ENCODE data around the gene FREY1.

Gene FREY1

GRCh38 chr11:45894555-45895247 is 12.4 kb downstream of the FREY1 start:
- DNase-seq (ENCODE audit: low spot score): no peak

DNA sequence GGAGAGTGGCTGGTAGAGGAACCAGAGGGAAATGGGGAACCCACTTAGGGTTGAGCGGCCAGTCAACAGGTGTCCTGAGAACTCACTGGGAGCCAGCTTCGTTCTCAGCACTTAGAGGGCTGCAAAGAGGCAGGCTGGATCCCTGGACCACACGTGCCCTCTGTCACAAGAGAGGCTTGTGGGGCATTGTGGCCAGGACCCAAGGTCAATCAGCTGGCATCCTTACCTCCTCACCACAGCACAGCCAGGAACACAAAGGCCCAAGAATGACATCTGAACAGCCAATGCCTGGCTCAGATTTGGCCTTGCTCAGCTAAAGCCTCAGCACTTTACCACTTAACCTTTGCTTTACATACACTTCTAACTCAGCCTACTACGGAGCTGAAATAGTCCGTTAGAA is 14.2 kb downstream of the FREY1 start:
- DNase-seq (ENCODE audit: low spot score): no peak

GRCh38 chr11:45890886-45891550 is 16.1 kb downstream of the FREY1 start:
- no peak for DNase-seq (ENCODE audit: low spot score)

- DNase-seq (ENCODE audit: low spot score): no peak
These were observed 17.1 kb downstream of the FREY1 start for GRCh38 chr11:45889966-45890365.

GRCh38 chr11:45889555-45889954 is 17.5 kb downstream of the FREY1 start:
- DNase-seq (ENCODE audit: low spot score): no peak

- no peak for DNase-seq (ENCODE audit: low spot score)
These were observed 19.5 kb downstream of the FREY1 start for GRCh38 chr11:45887587-45887986.

GRCh38 chr11:45886816-45887520 is 20.1 kb downstream of the FREY1 start:
- no peak for DNase-seq (ENCODE audit: low spot score)

GRCh38 chr11:45885921-45886721 is 20.9 kb downstream of the FREY1 start:
- no peak for DNase-seq (ENCODE audit: low spot score)

DNA sequence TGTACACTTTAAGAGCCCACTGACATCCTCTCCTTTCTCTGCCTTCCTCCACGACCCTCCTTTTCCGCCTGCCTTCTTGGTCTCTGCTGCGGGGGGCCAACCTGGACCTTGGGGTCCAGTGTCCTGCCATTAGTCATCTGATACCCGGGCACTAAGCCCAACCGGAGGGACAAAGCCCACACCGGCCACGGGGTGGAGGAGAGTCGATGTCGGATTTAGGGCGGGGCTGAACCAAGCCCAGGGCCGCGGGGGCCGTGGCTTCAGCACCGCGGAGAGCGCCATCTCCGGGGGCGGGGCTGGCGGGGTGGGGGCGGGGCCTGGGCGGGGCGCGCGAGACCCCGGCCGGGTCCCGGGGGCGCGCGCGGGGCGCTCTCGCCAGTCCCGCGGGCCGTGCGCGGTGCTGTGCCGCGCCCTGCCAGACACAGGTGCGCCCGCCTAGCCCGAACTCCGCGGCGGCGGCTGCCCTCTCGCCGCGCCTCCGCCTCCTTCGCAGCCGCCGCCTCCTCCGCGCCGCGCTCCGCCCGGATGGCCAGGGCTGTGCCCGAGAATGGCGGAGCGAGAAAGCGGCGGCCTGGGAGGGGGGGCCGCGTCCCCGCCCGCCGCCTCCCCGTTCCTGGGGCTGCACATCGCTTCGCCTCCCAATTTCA is 21.7 kb downstream of the FREY1 start, which contains the start of gene MAPK8IP1:
MAPK8IP1 (plus strand) TSS at position 378 of the 647 bp plus-strand sequence; CDS start at position 548, 170 bp downstream.
- DNase-seq (ENCODE audit: low spot score): peak; percentile 85

GRCh38 chr11:45884596-45885185 is 22.4 kb downstream of the FREY1 start:
- no peak for DNase-seq (ENCODE audit: low spot score)

- DNase-seq (ENCODE audit: low spot score): no peak
These were observed 25.2 kb downstream of the FREY1 start for GRCh38 chr11:45881708-45882368.

DNA sequence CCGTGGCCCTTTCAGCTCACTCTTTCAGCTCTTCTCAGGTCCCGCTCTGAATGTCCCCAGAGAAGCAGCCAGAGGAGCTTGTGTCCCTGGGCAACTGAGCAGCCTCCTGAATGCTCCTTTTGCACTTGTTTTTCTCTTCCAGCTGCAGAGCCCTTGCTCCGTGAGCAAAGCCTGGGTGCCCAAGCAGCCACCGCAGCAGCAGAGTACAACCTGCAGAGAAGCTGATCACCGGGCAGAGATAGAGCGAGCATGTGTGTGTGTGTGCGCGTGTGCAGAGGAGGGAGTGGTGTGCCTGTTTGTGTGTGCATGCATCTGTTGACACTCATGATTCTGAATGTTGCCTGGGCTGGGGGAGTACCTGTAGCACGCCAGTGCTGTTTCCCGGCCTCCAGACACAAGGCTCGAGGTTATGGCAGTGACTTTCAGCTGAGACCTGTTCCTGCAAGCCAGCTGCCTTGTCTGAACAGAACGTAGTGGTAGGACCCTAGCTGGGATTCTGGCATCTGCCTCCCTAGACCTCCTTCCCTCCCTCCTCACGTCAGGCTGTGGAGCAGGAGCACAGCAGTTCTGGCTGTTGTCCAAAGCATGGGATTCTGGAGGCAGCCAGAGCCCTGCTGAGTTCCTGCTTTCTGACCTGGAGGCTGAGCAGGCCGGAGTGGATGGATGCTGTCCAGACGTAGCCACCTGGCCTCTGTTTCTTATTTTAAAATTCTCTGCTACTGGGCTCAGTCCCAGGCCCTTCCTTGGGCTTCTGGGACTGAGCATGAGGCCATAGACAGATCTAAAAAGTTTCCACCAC is 26.1 kb downstream of the FREY1 start:
- no peak for DNase-seq (ENCODE audit: low spot score)

DNA sequence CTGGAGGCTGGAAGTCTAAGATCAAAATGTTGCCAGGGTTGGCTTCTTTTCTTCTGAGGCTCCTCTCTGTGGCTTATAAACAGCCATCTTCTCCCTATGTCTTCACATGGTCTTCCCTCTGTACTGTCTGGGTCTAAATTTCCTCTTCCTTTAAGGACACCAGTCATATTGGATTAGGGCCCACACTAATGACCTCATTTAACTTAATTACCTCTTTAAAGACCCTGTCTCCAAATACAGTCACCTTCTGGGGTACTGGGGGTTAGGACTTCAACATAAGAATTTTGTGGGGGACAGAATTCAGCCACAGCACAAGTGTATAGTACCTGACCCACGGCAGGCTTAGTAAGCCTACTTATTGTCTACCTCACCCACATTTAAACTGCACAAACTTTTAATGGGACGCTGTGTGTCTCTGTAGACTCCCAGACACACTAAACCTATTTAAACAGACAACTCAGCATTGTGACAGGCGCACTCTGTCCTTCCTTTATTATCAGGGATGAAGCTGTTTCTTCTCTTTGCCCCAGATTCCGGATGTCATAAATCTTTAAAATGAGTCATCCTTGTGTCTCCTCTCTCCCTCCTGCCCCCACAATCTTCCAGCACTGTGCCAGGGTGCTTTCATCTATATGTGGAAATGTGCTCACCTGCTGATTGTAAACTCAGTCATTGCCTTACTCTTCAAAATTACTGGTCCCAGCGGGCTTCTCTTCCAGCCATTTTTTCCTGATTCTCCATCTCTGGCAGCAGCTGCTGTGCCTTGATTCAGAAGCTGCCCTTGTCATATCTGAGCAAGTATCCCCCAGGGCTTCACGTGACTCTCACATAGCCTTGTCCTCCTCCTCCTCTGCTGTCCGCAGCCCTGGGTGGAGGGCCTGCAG is 27.0 kb downstream of the FREY1 start:
- DNase-seq (ENCODE audit: low spot score): no peak

- no peak for DNase-seq (ENCODE audit: low spot score)
These were observed 29.2 kb downstream of the FREY1 start for GRCh38 chr11:45877845-45878244.

- DNase-seq (ENCODE audit: low spot score): no peak
These were observed 29.9 kb downstream of the FREY1 start for GRCh38 chr11:45877221-45877620.

- DNase-seq (ENCODE audit: low spot score): no peak
These were observed 30.7 kb downstream of the FREY1 start for GRCh38 chr11:45876401-45876800.

DNA sequence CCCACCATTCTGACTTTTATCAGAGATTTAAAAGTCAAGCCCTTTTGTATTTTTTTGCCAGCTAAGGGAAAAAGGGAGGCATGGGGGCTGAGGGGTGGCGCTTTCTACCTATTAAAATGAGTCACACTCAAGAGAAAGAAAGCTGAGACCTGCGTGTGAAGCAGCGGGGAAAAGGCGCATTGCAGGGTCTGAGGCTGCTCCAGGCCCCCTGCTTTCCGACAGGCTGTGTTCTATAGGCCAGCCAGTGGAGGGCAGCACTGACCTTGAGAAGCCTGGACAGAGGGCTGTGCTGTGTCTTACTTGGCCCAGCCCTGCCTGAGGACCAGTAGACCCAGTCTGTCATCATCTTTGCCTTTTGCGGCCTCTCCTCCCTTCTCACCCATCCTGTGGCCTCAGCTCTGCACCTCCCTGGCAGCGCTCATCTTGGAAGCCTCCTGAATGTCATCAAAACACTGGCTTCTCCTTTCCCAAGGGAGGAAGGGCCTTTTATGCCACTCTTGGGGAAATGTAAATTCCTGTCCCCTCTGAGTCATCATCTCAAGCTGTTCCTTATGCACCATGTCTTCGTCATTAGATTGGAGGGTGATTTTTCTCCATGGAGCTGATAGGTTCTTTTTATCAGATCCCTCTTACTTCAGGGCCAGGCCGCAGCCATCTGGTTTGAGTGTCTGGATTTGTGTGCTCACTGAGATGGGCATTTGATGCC is 34.3 kb downstream of the FREY1 start:
- DNase-seq (ENCODE audit: low spot score): peak; percentile 82

GRCh38 chr11:45871638-45872037 is 35.4 kb downstream of the FREY1 start:
- DNase-seq (ENCODE audit: low spot score): no peak

Measured in AG08396 (cell line).